ENCODE results near the gene TRIP10. TPM values are rescaled to one million over a fixed set of nuclear protein-coding genes. Genes with fewer than 3 reads are reported as not detected.
"Not testable (repeated sequence)": the region's sequence is repeated elsewhere in the genome, so short reads cannot be mapped to it uniquely, and the experiment has no call there.

TRIP10 gene
- total RNA-seq, 1 donor from 2014 or later: 43.3 TPM

DNA sequence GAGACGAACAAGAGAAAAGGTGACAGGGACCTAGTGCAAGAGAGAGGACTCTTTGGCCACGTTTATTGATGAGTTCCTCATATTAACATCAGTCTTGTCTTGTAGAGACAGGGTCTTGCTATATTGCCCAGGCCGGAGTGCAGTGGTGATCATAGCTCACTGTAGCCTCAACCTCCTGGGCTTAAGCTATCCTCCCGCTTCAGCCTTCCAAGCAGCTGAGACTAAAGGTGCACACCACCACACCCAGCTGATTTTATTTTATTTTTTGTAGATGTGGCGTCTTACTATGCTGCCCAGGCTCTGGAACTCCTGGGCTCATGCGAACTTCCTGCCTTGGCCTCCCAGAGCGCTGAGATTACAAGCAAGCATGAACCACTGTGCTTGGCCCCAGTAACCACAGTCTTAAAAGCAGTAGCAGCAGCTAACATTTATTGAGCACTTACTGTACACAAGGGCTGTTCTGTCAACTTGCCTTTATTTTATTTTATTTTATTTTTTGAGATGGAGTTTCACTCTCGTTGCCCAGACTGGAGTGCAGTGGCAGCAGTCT, 28.8 kb downstream of the TRIP10 start:
- DNase-seq: no peak

DNA sequence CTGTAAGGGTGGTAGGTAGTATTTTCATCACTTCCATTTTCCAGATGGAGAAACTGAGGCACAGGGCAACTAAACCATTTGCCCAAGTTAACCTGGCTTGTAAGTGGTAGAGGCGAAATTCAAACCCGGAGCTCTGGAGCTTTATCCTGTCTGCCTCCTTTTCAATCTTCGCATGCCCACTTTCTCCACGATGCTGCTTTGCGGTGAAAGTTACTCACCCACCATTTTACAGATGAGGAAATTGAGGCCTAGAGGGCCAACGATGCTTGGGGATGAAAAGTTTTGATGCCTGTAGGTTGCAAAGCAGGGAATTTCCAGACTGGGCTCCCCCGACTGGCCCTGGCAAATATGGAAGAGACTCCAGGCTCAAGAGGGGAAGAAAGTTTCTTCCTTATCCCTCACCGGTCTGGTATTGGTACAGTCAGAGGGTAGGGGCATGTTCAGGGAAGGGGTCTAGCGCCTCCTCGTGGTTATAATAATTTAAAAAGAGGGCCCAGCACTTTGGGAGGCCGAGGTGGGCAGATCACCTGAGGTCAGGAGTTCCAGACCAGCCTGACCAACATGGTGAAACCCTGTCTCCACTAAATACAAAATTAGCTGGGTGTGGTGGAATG, 29.6 kb downstream of the TRIP10 start:
- no peak for DNase-seq

DNA sequence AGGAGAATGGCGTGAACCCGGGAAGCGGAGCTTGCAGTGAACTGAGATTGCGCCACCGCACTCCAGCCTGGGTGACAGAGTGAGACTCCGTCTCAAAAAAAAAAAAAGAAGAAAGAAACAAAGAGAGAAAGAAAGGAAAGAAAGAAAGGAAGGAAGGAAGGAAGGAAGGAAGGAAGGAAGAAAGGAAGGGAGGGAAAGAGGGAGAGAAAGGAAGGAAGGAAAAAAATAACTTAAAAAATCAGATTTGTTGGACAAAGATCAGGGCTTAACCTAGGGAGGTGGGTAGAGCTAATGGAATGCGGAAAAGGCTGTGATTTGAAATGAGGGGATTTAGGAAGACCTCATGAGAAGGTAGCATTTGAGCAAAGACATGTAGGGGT, 32.2 kb downstream of the TRIP10 start:
- not testable (repeated sequence) for DNase-seq

DNA sequence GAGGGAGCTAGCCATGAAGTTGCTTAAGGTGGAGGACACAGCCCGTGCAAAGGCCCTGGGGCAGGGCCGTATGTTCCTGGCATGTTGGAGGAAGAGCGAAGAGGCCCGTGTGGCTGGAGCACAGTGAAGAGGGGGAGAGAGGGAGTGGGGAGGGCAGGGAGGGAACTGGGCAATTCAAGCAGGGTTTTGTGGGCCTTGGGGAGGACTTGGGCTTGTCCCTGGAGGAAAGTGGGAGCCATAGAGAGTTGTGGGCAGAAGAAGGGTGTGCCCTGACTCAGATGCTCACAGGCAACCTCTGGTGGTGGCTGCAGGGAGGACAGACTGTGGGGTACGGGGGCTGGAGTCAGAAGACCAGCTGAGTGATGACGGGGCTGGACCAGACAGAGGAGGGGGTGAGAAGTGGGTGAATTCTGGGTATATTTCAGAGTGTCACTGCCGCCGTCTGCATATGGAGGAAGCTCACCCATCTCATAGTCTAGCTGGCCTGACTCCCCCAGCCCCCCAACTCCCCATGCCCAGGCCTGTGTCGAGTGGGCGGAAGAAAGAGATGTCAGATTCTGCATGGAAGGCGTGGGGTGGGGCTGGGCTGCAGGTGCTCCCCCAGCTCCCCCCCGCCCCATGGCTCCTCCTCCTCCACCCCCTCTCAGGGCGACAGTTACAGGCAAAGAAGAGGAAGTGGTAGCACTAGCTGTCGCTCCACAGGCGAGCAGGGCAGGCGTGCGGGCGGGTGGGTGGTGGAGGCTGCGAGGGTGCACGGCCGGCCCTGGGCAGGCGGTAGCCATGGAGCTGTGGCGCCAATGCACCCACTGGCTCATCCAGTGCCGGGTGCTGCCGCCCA, 32.8 kb downstream of the TRIP10 start, which contains the start of gene VAV1:
Gene VAV1 (plus strand): TSS at position 681 of the 838 bp plus-strand sequence. CDS start 100 bp downstream, at position 781.
- DNase-seq: no peak

DNA sequence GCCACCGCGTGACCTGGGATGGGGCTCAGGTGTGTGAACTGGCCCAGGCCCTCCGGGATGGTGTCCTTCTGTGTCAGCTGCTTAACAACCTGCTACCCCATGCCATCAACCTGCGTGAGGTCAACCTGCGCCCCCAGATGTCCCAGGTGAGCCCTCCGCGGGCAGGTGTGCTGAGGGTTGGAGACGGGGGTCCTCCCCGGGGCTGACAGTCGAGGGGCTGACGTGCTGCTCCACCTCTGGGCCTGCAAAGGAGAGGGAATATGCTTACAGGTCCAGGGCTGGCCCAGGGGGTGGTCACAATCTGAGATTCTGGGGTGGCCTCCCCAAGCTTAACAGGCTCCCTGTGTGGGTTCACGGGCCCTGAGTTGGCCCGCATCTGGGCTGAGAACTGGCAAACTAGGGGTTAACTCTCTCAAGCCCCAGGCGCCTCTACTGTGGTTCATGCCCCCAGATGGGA, 33.4 kb downstream of the TRIP10 start:
- DNase-seq: no peak

DNA sequence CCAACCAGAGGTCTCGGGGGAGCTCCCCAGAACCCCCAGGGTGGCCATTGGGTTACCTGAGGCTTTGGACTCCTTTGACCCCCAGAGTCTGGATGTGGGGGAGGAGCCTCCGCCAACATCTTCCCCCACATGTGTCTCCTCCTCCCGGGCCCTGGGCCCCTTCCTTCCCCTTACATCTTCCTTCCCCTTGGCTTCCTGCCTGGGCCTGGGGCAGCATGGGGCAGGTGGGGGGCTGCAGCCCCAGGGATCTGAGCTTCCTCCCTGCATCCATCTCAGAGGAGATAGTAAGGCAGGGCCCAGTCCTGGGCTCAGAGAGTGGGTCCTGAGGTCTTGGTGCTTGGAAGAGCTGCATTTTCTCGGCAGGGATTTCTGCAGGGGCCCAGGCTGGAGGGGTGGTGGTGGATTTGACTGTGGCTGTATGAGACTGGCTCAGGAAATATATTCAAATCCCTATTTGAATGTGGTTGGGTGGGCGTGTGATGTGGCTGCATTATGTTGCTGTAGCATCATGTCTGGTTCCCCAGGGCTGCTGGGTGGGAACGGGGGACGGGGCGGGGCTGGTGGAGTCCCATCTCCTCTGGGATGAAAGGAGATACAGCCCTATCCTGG, 33.9 kb downstream of the TRIP10 start:
- DNase-seq: no peak

DNA sequence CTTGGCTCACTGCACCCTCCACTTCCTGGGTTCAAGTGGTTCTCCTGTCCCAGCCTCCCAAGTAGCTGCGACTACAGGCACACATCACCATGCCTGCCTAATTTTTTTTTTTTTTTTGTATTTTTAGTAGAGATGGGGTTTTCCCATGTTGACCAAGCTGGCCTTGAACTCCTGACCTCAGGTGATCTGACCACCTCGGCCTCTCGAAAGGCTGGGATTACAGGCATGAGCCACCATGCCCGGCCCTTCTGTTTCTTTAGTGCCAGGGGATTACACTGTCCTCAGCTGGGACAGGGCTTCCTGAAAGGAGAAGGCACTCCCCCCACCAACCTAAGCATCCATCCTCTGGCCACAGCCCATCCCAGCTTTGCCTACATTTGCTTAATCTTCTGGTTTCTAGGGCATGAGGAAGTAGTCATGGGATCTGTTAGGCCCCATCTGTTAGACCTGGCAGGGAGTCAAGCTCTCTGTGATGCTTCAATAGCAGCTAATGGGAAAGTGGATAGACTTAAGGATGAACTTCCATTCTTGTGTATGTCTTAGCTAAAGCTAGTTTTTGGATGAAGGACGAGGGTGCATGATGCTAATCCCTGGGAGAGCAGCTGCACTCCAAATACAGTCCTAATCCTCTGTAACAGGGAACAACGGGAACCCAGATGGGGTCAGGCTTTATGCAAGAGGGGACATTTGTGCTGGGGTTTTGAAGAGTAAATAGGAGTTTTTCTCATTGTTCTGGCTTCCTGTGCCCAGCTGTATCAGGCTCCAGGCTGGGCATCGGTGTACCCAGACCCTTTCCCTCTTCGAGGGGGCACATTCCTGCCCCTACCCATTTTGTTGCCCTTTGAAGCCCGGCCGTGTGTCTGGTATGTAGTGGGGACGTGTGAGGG, 35.6 kb downstream of the TRIP10 start:
- no peak for DNase-seq

DNA sequence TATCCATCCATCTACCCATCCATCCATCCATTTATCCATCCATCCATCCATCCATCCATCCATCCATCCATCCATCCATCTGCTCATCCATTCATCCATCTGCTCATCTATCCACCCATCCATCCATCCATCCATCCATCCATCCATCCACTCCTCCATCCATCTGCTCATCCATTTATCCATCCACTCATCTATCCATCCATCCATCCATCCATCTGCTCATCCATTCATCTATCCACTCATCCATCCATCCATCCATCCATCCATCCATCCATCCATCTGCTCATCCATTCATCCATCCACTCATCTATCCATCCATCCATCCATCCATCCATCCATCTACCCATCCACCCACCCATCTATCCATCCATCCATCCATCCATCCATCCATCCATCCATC, 36.6 kb downstream of the TRIP10 start:
- DNase-seq: not testable (repeated sequence)

DNA sequence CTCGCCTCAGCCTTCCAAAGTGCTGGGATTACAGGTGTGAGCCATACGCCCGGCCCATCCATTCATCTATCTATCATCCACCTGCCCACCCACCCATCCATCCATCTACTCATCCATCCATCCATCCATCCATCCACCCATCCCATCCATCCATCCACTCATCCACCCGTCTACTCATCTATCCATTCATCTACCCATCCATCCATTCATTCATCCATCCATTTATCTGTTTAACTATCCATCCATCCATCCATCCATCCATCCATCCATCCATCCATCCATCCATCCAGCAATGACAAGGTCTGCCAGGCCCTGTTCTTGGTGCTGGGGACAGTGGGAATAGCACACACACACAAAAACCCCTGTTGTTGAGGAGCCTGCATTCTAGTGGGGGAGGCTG, 37.5 kb downstream of the TRIP10 start:
- no peak for DNase-seq

DNA sequence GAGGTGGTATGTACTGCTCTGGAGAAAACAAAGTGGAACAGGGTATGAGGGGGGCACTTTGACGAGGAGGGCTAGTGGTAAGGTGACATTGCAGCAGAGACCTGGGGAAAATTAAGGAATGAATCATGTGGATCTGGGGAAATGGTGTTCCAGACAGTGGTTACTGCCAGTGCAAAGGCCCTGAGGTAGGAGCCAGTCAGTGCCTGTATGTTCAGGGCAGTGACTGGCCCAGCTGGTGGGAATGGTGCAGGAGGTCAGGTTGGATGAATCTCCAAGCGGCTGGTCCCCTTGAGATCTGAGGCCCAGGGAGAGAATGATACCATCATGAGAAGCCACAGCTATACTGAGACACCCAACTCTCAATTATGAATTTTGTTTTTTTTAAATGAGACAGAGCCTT, 38.0 kb downstream of the TRIP10 start:
- DNase-seq: no peak

DNA sequence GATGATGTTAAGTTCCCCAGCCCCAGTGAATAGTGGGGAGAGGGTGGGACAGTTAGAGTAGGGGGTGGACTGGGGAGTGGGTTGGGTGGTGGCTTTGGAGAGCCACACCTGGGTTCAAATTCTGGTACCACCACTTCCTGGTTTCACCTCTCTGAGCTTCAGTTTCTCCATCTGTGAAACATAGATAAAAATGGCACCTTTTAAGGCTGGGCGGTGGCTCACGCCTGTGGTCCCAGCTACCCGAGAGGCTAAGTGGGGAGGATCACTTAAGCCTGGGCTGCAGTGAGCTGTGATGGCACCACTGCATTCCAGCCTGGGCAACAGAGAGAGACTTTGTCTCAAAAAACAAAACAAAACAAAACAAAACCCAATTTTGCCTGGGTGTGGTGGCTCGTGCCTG, 38.9 kb downstream of the TRIP10 start:
- no peak for DNase-seq

DNA sequence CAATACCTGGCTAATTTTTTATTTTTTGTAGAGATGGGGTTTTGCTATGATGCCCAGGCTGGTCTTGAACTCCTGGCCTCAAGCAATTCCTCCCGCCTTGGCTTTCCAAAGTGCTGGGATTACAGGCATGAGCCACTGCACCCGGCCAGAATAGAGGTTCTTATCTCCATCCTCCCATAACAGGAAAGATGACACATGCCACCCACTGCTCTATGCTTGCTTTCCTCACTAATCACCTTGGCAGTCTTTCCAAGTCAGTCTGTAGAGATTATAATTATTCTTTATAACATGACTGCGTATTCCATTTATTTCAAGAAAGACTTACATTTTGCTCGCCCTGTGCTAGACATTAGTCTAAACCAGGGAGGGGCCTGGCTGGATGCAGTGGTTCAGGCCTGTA, 39.7 kb downstream of the TRIP10 start:
- no peak for DNase-seq

DNA sequence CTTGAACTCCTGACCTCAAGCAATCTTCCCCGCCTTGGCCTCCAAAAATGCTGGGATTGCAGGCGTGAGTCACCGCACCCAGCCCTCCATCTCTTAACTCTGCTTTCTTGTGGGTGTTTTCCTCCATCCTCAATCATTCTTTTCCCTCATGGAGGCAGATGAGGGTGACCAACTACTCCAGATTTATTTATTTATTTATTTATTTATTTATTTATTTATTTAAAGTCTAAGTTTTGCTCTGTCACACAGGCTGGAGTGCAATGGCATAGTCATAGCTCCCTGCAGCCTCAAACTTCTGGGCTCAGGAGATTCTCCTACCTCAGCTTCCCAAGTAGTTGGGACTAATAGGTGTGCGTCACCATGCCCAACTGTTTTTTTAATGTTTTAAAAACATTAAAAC, 47.9 kb downstream of the TRIP10 start:
- no peak for DNase-seq

DNA sequence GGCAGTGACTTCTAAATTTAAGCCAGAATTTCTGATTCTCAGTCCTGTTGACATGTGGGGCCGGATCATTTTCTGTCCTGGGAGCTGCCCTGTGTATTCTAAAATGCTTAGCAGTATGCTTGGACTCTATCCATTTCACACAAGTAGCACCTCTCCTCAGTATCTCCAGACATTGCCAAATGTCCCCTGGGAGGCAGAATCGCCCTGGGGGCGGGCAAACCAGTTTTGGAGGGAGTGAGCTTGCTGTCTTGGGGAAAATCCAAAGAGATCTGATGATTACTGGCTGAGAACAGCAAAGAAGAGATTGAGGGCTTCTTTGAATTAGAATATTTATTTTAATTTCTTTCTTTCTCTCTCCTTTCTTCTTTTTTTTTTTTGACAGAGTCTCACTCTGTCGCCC, 49.4 kb downstream of the TRIP10 start:
- DNase-seq: no peak

DNA sequence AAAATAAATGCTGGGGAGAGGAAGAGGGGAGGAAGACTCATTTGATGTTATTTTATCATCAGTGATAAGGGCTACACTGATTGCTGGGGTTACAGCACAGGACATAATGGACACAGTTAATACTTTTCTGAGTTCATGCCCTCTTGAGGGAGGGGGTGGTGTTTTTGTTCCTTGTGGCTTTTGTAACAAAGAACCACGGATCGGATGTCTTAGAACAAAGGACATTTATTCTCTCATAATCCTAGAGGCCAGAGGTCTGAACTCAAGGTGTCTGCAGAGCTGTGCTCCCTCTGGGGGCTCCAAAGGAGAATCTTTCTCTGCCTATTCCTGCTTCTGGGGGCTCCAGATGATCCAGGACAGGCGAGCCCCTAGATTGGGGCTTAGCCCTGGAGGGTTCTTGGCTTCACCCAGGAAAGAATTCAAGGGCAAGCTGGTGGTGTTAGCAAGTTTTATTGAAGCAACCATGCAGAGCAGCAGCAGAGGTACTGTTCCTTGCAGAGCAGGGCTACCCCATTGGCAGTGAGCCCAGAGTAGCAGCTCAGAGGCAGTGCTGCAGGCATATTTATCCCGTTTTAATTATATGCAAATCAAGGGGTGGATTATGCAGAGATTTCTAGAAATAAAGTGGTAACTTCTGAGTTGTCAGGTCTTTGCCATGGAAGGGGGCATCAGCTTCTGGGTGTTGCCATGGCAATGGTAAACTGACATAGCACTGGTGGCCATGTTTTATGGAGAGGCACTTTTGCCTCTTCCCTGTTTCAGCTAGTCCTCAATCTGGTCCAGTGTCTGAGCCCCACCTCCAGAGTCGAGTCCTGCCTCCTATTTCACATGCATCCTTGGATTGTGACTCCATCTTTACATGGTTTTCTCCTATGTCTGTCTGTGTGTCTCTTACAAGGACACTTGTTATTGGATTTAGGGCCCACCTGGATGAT, 51.0 kb downstream of the TRIP10 start:
- no peak for DNase-seq

DNA sequence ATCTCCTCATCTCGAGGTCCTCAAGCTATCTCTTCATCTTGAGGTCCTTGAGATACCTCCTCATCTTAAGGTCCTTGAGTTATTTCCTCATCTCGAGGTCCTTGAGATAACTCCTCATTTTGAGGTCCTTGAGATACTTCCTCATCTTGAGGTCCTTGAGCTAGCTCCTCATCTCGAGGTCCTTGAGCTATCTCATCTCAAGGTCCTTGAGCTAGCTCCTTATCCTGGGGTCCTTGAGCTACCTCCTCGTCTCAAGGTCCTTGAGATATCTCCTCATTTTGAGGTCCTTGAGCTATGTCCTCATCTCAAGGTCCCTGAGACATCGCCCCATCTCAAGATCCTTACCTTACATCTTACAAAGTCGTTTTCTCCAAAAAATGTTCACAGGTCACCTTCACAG, 51.8 kb downstream of the TRIP10 start:
- no peak for DNase-seq

DNA sequence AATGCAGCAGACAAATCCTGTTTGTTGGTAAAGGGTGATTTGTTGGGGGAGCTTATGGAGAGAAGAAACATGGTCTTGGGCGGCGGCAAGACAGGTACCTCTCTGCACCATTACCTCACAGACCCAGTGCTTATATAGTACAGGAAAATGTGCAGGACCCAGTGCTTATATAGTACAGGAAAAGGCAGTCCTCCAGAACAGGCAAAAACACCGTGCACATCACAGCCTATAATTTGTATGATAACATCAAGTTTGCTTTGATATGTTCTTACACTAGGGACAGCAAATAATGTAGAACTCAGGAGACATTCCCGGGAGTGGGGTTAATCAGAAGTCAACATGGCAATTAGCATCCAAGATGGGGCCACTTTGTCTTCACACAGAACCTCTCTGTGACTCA, 53.9 kb downstream of the TRIP10 start:
- no peak for DNase-seq

DNA sequence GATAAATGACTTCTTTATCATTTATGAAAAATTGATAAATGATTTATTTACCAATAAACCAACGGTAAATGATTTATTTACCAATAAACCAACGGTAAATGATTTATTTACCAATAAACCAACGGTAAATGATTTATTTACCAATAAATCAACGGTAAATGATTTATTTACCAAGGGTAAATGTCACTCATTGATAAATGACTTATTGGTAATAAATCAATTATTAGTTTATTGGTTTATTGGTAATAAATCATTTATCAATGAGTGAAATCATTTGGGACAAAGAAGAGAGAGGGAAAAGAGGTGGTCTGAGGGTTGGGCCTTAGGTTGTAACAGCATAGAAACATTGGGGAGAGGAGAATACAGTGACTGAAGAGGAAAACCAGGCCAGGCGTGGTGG, 54.5 kb downstream of the TRIP10 start:
- DNase-seq: no peak

DNA sequence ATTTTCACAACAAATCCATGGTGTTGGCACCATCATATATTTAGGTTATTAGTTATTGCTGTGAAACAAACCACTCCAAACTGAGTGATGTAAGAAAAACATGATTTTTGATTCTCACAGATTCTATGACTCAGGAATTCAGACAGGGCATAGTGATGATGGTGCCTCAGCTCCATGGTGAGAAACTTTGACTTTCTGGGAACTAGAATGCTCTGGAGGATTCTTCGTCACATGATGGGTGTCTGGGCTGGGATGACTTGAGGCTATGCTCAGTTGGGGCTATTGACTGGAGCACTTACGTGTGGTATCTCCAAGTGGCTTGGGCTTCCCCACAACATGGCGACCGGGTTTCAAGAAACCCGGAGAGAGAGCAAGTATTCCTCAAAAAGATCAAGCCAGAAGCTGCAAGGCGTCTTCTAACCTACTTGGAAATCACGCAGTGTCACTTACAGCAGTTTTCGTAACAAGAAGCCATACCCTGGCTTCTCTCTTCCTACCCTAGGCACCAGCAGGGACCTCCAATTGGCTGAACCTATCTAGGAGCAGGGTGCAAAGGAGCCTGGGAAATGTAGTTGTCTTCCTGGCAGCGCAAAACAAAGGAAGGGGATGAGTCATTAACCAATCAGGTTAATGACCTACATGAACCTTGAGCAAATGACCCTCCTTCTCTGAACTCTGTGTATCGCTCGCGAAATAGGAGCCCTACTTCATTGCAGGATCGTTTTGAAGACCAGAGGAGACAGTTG, 55.4 kb downstream of the TRIP10 start:
- no peak for DNase-seq

DNA sequence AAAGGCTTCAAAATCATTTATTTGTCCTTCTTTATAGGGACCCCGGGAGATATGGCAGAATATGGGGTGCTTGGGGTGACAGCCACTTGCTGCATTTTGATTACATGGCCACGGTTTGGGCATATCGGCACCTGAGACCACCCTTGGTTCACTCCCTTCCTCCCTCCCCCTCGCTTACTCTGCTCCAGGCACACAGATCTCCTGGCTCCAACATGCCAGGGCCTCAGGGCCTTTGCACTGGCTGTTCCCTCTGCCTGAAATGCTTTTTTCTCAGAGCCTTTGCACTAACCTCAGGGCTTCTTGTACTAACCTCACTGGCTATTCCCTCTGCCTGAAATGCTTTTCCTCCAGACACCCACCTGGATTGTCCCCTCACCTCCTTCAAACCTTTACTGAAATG, 56.8 kb downstream of the TRIP10 start:
- DNase-seq: no peak
